Keratinocyte (primary cell): ENCODE results near the gene UBE4B. TPM values are rescaled to one million over a fixed set of nuclear protein-coding genes. Genes with fewer than 3 reads are reported as not detected.

Source experiments
- DNase-seq: peaks from one replicate; pipeline ENCODE4 v3.0.0-alpha.2; 2011; ENCODE audit warnings: low read depth, missing footprints, low spot score
- FAIRE-seq: peaks from 2 replicates; lab custom pipeline; 2011; peaks lifted over from hg19 to GRCh38; lab: Jason Lieb, UNC
- H2AFZ ChIP-seq: 2 replicates; pipeline ENCODE4 v1.6.0; 2012; ENCODE audit warnings: low read length, control low read depth, inconsistent platforms; ENCODE audit not compliant: control insufficient read depth
- H3K27ac ChIP-seq: 2 replicates; pipeline ENCODE4 v1.5.1; 2011; ENCODE audit warnings: low read length; ENCODE audit not compliant: control insufficient read depth, insufficient read depth
- H3K27me3 ChIP-seq: 3 replicates; pipeline ENCODE4 v1.6.0; 2011; ENCODE audit warnings: low read length; ENCODE audit not compliant: control insufficient read depth, insufficient read depth; ENCODE audit errors: extremely low read depth
- H3K36me3 ChIP-seq, 2 experiments: 2 replicates in 1 of 2; 3 replicates in 1 of 2; pipeline ENCODE4 v1.5.1; 2011; ENCODE audit warnings: low read length in 2 of 2, mild to moderate bottlenecking in 1 of 2; ENCODE audit not compliant: control insufficient read depth in 2 of 2, insufficient read depth in 2 of 2; ENCODE audit errors: extremely low read depth in 1 of 2
- H3K4me1 ChIP-seq: 3 replicates; pipeline ENCODE4 v1.5.1; 2011; ENCODE audit warnings: low read length; ENCODE audit not compliant: control insufficient read depth, insufficient read depth; ENCODE audit errors: extremely low read depth
- H3K4me2 ChIP-seq: 3 replicates; pipeline ENCODE4 v1.6.0; 2011; ENCODE audit warnings: low read depth, low read length; ENCODE audit not compliant: control insufficient read depth, insufficient read depth; ENCODE audit errors: extremely low read depth
- H3K4me3 ChIP-seq, 3 experiments: fragments of 200-600 bp in 1 of 3; sonication (generic) in 1 of 3; 2 replicates in 2 of 3; 3 replicates in 1 of 3; pipeline ENCODE4 v1.5.1; 2011 to 2016; ENCODE audit warnings: low read length in 3 of 3, mild to moderate bottlenecking in 3 of 3, control low read depth in 2 of 3, inconsistent platforms in 1 of 3, low read depth in 1 of 3, mixed read lengths in 1 of 3, mixed run types in 1 of 3, moderate library complexity in 1 of 3; ENCODE audit not compliant: control insufficient read depth in 2 of 3, insufficient read depth in 2 of 3; ENCODE audit errors: extremely low read depth in 1 of 3
- H3K79me2 ChIP-seq: 2 replicates; pipeline ENCODE4 v1.6.0; 2012; ENCODE audit warnings: low read length; ENCODE audit not compliant: control insufficient read depth, insufficient read depth
- H3K9ac ChIP-seq: 3 replicates; pipeline ENCODE4 v1.6.0; 2011; ENCODE audit warnings: low read length; ENCODE audit not compliant: control insufficient read depth, insufficient read depth; ENCODE audit errors: extremely low read depth
- H3K9me1 ChIP-seq: 3 replicates; pipeline ENCODE4 v1.6.0; 2011; ENCODE audit warnings: low read length; ENCODE audit not compliant: control insufficient read depth, insufficient read depth; ENCODE audit errors: extremely low read depth
- H3K9me3 ChIP-seq: 2 replicates; pipeline ENCODE4 v1.5.1; 2012; ENCODE audit warnings: low read depth, low read length; ENCODE audit not compliant: control insufficient read depth
- H4K20me1 ChIP-seq: 3 replicates; pipeline ENCODE4 v1.6.0; 2011; ENCODE audit warnings: low read length; ENCODE audit not compliant: control insufficient read depth, insufficient read depth; ENCODE audit errors: extremely low read depth
- CTCF ChIP-seq, 3 experiments: IDR thresholded peaks in 1 of 3; conservative IDR thresholded peaks in 1 of 3; optimal IDR thresholded peaks in 1 of 3; 2 replicates in 2 of 3; 3 replicates in 1 of 3; pipeline versions ENCODE3 to v1.5.1; 2011; ENCODE audit warnings: low read length in 3 of 3, mild to moderate bottlenecking in 3 of 3, moderate library complexity in 2 of 3, control low read depth in 1 of 3, inconsistent platforms in 1 of 3; ENCODE audit not compliant: insufficient read depth in 2 of 3; ENCODE audit errors: extremely low read depth in 1 of 3
- EZH2 ChIP-seq: IDR thresholded peaks from one replicate; pipeline ENCODE4 v1.6.1; 2012; ENCODE audit warnings: inconsistent platforms, mild to moderate bottlenecking, low read length, moderate library complexity
- dilution Hi-C: fragments of 300-500 bp; cut with MboI; formaldehyde crosslinking; loops from one replicate; pipeline ENCODE4 v1.7.0; 2020; ENCODE audit warnings: low sequenced_read_pairs; ENCODE audit not compliant: extremely low pct_ligation_motif_present
- polyA plus RNA-seq, 5 experiments: library from polyadenylated mRNA; depleted of rRNA in 3 of 5; stranded (reverse) in 3 of 5; stranded (forward) in 1 of 5; unstranded in 1 of 5; fragments of >200 nt; gene quantifications; 1 replicate in 1 of 5; 2 replicates in 3 of 5; 3 replicates in 1 of 5; pipeline versions ENCODE4 v1.2.1 to v1.2.3, GENCODE V29; 2011 to 2012; ENCODE audit warnings: missing spikeins in 2 of 5, low read depth in 1 of 5, low replicate concordance in 1 of 5

Gene UBE4B
- polyA plus RNA-seq, 1 donor (not counting 4 experiments of a cell fraction or from before 2014, with no cell fraction given) = 14.3 TPM

GRCh38 chr1:10060311-10061100 is 27.7 kb downstream of the UBE4B start:
- Histone ChIP-seq H3K27ac (no peak overlapping the region), H3K36me3 (peaks cover 5 to 13% of the 10 kb centered on the region in 2 experiments), H3K4me1 (peaks cover 43% of the 10 kb centered on the region), H3K9me1 (no peaks in the 10 kb centered on the region), H3K9ac (no peak overlapping the region), H4K20me1 (no peaks in the 10 kb centered on the region), H3K9me3 (no peaks in the 10 kb centered on the region), H2AFZ (no peak overlapping the region), H3K4me3 (no peak overlapping the region), H3K27me3 (no peaks in the 10 kb centered on the region), H3K4me2 (no peak overlapping the region), H3K79me2 (peaks cover 60% of the 10 kb centered on the region)
- DNase-seq = no peak
- FAIRE-seq = no peak
- dilution Hi-C loops = no loop called here
- no peak for TF ChIP-seq CTCF (optimal IDR thresholded peaks at IDR 0.05 in 1 of 3, IDR thresholded peaks at IDR 0.05 in 1 of 3, conservative IDR thresholded peaks at IDR 0.05 in 1 of 3; ENCODE audit: extremely low read depth in 1 of 3, insufficient read depth in 2 of 3, low read length in 3 of 3)
- TF ChIP-seq EZH2 = no peak

DNA sequence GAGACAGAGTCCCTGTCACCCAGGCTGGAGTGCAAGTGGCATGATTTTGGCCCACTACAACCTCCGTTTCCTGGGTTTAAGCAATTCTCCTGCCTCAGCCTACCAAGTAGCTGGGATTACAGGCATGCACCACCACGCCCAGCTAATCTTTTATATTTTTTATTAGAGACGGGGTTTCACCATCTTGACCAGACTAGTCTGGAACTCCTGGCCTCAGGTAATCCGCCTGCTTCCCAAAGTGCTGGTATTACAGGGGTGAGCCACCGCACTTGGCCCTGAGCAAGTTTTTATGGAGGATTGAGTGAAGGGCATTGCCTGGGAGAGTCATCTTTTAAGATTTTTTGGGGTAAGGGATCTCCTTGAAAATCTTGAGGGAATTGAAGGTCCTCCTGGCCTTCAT is 28.5 kb downstream of the UBE4B start:
- H3K27ac ChIP-seq = no peak overlapping the region
- peaks cover 64% of the 10 kb centered on the region for H3K79me2 ChIP-seq
- no peak for TF ChIP-seq CTCF (optimal IDR thresholded peaks at IDR 0.05 in 1 of 3, IDR thresholded peaks at IDR 0.05 in 1 of 3, conservative IDR thresholded peaks at IDR 0.05 in 1 of 3; ENCODE audit: extremely low read depth in 1 of 3, insufficient read depth in 2 of 3, low read length in 3 of 3)
- TF ChIP-seq EZH2 = no peak
- H3K9me3 ChIP-seq = no peaks in the 10 kb centered on the region
- no peak overlapping the region for H2AFZ ChIP-seq
- H3K4me2 ChIP-seq = no peak overlapping the region
- peaks cover 41% of the 10 kb centered on the region for H3K4me1 ChIP-seq
- no peak overlapping the region for H3K9ac ChIP-seq
- FAIRE-seq (no peak), DNase-seq (no peak)
- H3K36me3 ChIP-seq = peaks cover 5 to 13% of the 10 kb centered on the region in 2 experiments
- H3K27me3 ChIP-seq = no peaks in the 10 kb centered on the region
- H3K9me1 ChIP-seq = no peaks in the 10 kb centered on the region
- H3K4me3 ChIP-seq = no peak overlapping the region
- H4K20me1 ChIP-seq = no peaks in the 10 kb centered on the region
- dilution Hi-C loops = no loop called here
